HG02885 (cell line): ENCODE measurements around the gene EAPP.
A peak's percentile ranks its signal among the peaks of the same experiment; 100 is the strongest.
"Not testable (repeated sequence)": the region's sequence is repeated elsewhere in the genome, so short reads cannot be mapped to it uniquely, and the experiment has no call there.

ENCODE experiments used
- ATAC-seq: cut with Tn5 transposase; IDR thresholded peaks from one replicate; pipeline ENCODE4 v1.9.1; 2021; ENCODE audit warnings: mild to moderate bottlenecking; ENCODE audit not compliant: unreplicated experiment, poor library complexity

The EAPP gene

DNA sequence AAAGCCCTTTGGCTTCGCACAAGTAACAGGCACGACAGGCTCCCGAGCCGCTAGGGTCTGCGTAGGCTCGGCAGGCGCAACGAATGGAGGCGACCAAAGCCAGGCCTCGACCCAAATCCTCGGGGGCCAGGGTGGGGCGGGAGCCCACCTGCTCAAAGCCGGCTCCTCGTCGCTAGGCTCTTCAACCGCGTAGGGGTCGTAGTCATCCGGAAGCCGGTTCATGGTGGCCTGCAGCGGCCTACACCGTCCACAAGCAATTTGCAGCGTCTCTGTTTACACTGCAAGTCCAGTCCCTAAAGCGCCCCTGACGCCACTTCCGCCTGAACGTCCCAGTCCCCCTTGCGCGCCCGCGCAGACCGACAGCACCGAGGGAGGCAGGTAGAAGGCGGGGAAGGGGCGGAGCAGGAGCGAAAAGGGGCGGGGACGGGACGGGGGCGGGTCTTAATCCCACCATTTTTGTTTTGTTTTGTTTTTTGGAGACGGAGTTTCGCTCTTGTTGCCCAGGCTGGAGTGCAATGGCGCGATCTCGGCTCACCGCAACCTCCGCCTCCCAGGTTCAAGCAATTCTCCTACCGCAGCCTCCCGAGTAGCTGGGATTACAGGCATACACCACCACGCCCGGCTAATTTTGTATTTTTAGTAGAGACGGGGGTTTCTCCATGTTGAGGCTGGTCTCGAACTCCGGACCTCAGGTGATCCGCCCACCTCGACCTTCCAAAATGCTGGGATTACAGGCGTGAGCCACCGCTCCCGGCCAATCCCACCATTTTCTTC lies at the start of gene EAPP:
Gene EAPP (minus strand): TSS at position 295 of the 774 bp plus-strand sequence. CDS start 73 bp downstream, at position 222.
- peak; percentile 100 for ATAC-seq

DNA sequence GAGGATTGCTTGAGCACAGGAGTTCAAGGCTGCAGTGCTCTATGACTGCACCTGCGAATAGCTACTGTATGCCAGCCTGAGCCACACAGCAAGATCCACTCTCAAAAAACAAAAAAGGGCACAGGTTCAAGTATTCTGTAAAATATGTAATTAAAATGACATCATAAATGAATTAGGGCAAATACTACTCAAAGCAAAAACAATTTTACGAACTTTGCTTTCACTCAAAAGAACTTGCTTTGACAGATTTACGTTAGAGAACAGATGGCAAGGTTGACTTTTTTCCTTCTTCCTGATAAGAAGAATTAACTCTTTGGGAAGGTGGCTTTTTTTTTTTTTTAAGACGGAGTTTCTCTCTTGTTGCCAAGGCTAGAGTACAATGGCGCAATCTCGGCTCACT lies 44.0 kb upstream of the EAPP start:
- no peak for ATAC-seq

DNA sequence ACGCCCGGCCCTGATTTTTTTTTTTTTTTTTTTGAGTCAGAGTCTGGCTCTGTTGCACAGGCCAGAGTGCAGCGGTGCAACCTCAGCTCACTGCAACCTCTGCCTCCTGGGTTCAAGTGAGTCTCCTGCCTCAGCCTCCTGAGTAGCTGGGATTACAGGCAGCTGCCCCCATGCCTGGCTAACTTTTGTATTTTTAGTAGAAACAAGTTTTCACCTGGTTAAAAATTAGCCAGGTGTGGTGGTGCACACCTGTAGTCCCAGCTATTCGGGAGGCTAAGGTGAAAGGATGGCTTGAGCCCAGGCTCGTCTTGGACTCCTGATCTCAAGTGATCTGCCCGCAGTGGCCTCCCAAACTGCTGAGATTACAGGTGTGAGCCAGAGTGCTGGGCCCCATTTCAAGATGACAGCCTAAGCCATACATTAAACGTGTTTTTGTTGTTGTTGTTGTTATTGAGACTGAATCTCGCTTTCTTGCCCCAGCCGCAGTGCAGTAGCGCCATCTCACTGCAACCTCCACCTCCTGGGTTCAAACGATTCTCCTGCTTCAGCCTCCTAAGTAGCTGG lies 42.7 kb upstream of the EAPP start:
- no peak for ATAC-seq

- ATAC-seq = no peak
Observed at GRCh38 chr14:34580381-34580780, 40.9 kb upstream of the EAPP start.

DNA sequence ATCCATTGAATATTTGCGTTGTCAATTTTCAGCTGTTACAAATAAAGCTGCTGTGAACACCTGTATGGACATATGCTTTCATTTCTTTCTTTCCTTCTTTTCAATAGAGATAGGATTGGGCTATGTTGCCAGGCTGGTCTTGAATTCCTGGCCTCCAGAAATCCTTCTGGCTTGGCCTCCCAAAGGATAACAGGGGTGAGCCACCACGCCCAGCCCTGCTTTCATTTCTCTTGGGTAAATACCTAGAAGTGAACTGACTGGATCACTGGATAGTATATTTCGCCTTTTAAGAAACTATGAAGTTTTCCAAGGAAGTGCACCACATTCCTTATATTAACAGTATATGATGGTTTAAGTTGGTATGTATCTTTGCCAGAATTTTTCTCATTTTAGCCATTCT lies 32.3 kb upstream of the EAPP start:
- no peak for ATAC-seq

DNA sequence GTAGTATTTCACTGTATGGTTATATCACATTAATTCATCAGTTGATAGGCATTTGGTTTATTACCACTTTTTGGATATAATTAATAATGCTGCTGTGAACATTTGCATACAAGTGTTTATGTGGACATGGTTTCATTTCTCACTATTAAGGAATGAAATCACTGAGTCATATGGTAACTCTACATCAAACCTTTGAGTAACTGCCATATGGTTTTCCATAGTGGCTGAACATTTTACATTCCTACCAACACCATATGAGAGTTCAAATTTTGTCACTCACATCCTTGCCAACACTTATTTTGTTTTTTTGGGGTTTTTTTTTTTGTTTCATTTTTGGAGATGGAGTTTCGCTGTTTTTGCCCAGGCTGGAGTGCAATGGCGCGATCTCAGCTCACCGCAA lies 30.2 kb upstream of the EAPP start:
- ATAC-seq = no peak

- ATAC-seq = no peak
Observed at GRCh38 chr14:34568803-34569202, 29.3 kb upstream of the EAPP start.

DNA sequence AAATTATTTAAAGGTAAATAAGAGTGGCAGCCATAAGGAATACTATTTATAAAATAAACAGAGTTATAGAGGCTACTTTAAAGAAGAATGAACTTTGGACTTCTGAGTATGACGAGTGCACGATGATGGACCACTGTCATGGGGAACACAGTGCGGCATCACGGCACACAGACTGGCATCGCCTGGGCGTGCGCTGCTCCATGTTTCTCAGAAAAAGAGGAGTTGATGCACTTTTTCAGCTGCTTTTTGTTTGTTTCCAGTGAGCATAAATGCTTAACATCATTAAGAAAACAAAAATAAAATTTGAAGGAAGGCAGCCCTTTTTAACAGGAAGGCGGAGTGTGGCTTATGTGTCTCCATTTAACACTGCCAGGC lies 23.3 kb upstream of the EAPP start:
- ATAC-seq = no peak

GRCh38 chr14:34562037-34562775 lies 22.7 kb upstream of the EAPP start:
- not testable (repeated sequence) for ATAC-seq

- peak; percentile 52 for ATAC-seq
Observed at GRCh38 chr14:34556498-34556829, 17.0 kb upstream of the EAPP start.

- ATAC-seq = peak; percentile 81
Observed at GRCh38 chr14:34555583-34556497, 16.3 kb upstream of the EAPP start.

- ATAC-seq = no peak
Observed at GRCh38 chr14:34554540-34555250, 15.2 kb upstream of the EAPP start.

GRCh38 chr14:34549276-34549966 lies 9.9 kb upstream of the EAPP start:
- ATAC-seq = not testable (repeated sequence)

- no peak for ATAC-seq
Observed at GRCh38 chr14:34548472-34548981, 9.0 kb upstream of the EAPP start.

DNA sequence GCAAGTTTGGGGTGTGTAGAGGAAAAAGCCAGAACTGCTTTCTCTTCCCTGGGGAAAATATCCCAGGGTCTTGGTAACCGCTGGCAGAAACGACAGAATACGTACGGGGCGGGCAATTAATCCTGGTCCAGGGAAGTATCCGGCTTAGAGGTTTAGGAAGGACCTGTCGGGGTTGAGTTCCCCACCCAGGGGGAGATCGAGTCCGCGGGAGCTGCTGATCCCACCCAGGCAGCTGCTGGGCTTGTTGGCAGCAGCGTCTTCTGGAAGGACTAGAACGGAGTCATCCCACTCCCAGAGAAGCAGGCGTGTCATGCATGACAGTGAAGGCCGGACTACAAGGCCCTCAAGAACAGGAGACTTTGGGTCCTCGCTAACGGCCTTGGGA lies 7.6 kb upstream of the EAPP start:
- ATAC-seq = peak; percentile 39

DNA sequence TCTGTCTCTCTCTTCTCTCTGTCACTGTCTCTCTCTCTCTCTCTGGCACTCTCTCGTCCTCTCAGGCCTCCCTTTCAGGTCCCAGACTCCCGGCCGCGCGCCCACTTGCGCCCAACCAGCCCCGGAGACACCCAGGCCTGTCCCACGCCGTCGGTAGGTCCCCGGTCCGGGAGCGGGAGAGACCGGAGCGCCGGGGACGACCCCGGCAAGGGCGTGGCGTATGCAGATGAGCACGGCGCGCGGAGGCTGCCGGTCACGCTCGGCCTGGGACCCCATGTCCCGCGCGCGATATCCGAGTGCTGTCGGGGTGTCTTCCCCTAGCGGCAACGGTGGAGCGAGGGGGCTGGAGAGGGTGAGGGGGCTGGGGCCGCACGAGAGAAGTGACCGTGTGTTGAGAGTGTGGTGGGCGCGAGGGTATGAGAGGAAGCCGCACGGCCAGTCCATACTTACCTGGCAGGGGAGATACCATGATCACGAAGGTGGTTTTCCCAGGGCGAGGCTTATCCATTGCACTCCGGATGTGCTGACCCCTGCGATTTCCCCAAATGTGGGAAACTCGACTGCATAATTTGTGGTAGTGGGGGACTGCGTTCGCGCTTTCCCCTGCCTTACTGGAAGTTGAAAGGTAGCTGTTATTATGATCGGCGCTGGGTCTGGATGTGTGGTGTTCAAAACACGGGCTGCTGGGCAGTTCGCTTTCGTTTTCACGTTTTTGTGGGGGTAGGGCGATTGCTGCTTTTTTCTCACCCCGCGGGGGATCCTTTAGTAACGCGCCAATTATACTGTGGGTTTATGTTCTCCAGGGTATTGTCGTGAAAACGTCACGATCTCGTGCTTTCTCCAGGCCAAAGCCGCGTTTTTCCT lies 7.0 kb upstream of the EAPP start:
- peak; percentile 80 for ATAC-seq

GRCh38 chr14:34540181-34541059 lies 919 bp upstream of the EAPP start:
- ATAC-seq = not testable (repeated sequence)
